IPS-NIHi7 (cell line): Measurements from ENCODE around the gene SNAP25.

Experiments
- DNase-seq: peaks from one replicate; pipeline ENCODE4 v3.0.0; 2012; ENCODE audit warnings: mixed read lengths; ENCODE audit errors: extremely low spot score

Gene SNAP25

DNA sequence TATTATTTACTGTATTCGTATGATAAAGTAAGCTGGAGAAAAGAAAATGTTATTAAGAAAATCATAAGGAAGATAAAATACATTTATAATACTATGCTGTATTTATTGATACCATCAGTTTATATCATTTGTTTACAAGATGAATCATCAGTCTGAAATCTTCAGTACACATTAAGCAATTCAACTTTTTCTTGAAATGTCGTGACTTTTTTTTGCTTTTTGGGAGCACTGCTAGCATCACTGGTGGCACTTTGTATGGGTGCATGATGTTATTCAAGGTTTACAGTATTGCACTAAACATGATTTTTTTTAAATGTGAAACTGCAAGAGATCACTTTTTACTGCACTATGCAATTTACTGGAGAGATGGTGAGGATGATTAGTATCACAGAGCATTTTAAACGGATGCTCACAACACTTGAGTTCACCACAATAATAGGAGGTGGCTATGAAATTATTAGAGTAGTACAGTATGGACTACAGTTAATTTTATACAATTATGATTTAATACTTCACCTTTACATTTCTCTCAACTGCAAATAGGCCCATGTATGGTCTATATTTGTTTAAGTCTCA, 85.9 kb downstream of the SNAP25 start:
- no peak for DNase-seq

DNA sequence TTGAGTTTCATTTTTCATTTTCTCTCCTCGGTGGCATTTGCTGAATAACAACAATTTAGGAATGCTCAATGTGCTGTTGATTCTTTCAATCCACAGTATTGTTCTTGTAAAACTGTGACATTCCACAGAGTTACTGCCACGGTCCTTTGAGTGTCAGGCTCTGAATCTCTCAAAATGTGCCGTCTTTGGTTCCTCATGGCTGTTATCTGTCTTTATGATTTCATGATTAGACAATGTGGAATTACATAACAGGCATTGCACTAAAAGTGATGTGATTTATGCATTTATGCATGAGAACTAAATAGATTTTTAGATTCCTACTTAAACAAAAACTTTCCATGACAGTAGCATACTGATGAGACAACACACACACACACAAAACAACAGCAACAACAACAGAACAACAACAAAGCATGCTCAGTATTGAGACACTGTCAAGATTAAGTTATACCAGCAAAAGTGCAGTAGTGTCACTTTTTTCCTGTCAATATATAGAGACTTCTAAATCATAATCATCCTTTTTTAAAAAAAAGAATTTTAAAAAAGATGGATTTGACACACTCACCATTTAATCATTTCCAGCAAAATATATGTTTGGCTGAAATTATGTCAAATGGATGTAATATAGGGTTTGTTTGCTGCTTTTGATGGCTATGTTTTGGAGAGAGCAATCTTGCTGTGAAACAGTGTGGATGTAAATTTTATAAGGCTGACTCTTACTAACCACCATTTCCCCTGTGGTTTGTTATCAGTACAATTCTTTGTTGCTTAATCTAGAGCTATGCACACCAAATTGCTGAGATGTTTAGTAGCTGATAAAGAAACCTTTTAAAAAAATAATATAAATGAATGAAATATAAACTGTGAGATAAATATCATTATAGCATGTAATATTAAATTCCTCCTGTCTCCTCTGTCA, 88.1 kb downstream of the SNAP25 start:
- DNase-seq: no peak

DNA sequence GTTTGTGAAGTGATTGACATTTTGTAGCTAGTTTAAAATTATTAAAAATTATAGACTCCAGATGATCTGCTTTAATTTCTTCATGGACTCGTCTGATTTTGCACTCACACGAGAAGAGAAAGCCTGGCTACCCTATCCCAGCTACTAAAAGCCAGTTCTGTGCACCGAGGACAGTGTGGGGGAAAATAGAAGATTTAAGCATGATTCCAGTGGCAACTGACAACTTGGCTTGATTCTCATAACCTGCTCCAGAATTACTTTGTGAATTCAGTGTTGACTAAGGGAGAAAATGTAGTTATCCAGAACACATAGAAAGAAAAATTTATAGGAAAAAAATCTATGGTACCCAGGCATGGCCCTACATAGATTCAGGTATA, 88.7 kb downstream of the SNAP25 start:
- no peak for DNase-seq

DNA sequence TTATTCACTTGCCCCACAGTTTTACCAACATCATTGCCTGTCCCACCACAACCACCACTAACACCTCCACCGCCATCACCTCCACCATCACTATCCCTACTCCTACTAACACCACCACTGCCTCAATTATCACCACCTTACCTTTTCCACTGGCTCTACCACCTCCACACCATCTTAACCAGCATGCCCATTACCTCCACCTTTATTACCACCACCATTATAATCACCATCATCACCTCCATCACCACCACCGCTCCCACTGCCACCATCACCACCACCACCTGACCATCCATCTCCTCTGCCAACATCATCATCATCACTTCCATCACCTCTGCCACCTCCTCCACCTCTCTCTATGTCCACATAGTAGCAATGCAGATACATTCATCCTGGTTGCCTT, 90.0 kb downstream of the SNAP25 start:
- DNase-seq: no peak

DNA sequence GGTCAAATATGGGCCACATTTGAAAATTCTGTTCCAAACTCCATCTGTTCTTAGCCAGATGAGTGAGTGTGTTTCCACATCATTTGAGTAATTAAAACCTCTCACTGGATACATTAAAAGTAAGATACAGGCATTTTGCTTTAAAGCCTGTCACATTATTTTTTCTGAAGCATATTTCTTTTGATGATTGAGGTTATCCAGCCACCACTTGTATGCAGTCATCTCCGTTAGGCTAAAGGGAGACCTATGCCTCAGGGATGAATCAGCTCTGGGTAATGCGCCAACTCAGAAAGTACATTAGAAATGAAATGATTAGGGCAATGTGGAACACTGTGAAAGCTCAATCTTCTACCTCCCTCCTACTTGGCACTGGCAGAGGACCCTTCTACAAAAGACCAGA, 90.7 kb downstream of the SNAP25 start:
- no peak for DNase-seq

DNA sequence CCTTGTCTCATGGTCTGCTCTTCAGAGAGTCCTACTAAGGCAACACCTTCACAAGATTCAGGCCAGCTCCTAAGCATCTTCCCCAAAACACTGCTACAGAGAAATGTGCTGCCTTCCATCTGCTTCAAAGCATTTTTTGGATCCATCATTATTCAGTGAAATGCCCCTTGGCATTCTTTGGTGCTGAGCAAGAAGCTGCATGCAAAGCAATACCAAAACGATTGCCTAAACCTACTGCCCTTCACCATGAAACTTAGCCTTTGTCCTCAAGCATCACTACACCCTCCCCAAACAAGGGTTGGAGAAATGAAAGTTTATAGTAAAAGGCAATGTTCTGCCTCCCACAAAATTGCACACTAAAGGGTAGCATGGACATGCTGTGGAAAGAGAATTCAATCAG, 93.5 kb downstream of the SNAP25 start:
- no peak for DNase-seq

DNA sequence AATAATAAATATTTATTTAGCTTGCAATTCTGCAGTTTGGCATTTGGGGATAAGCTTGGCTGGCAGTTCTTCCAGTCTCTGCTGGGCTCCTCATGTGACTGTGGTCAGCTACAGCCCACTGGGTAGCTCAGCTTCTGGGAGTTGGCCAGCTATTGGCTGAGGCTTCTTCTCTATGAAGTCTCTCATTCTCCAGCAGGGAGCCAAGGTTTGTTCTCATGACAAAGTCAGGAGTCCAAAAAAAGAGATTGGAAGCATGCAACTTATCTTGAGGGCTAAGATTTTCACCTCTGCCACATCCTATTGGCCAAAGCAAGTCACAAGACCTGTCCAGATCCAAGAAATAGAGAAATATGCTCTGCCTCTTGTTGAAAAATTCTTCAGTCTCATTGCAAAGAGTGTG, 94.6 kb downstream of the SNAP25 start:
- no peak for DNase-seq

DNA sequence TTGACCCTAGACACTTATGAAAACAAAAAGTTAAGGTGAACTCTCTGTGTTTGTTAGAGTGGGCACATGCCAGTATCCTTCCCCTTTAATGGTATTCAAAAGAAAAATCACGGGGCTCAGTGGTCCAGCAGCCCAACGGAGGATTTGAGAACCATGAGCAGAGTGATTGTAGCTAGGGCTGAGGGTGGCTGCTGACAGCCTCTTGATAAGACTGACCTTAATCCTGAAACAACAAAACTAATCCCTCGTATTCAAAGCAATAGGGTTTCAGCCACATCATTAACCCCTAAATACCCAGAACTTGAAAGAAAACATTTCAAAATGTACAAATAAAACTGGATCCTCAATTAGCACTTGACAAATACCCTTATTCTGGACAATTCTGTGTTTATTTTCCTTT, 95.1 kb downstream of the SNAP25 start:
- peak; percentile 46 for DNase-seq

DNA sequence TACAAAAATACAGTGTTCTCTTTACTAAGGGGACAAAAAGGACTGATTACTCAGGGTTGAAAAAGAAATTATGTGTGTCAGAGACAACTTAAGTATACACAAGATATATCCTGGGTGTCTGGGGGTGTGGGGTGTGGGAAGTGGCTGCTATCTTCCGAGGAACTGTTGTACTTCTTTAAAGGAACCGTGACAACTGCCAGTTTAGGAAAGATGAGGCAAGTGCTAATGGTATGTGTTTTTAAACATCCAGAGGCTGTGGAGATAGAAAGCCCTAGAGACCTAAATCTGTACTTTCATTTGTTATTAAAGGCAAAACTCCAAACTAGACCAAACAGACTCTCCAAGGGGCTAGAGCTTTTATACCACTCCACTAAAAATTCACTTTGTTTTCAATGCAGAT, 95.6 kb downstream of the SNAP25 start:
- no peak for DNase-seq

DNA sequence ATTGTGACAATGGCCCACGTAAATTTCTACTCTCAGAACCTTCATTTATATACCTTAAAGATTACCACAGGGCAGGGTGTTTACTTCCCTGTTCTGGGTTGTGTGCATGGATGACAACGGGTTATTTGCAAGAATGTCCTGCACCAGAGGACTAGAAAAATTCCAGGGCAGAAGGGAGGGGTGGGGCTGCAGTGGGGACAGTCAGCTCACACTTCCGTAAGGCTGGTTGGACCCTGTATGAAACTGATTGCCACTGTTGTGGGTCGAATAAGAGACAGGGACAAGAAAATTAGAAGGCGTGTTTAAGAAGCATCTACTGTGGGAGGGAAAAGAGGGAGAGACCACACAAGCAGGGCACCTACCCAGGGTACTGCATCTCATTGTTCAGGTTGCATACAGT, 96.5 kb downstream of the SNAP25 start:
- DNase-seq: no peak

DNA sequence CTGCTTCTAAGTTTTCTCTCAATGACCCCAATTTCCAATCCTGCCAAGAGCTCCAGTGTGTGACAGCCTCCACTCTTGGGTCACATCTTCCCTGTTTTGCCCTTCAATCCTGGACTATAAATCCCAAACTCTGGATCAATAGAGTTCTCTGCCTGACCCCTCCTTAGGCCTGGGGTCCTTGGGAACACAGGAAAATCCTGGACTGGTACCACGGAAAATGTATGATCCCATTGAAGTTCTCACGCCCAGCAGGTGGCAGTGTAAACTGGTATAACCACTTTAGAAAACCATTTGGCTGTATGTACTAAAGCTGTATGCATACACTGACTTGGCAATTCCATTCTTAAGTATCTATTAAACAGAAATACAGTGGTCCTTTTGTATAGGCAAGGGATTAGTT, 98.0 kb downstream of the SNAP25 start:
- DNase-seq: no peak

DNA sequence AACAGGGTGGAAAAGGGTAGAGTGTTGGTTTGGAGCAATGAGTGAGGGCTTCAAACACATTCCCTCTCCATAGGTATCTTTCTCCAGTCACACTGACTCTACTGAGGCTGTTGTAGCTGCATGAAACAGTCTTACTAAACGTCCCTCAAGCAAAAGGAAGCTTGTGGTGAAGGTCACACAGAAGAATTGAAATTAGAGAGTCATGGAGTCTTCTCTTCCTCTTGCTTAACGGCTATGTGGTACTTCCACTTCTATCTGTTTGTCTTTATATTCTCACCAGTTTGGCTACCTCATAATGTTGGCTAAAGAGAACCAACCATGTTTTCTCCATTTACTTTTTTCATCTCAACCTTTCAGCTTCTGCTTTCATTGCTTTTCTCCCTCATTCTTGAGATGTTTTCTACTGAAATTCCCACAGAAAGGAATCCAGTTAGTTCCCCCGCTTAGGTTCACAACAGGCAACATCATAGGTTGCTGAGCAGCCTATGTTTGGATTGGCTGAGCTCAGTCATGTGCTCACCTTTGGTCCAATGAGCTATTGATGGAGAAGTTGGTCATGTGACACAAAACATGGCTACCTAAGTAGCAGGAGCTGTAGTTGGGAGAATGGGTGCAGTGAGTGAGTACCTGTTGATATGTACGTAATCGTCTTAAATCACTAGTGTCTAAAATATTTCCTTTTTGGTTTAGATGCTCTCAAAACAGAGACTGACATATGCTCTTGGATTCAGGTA, 99.8 kb downstream of the SNAP25 start:
- no peak for DNase-seq

DNA sequence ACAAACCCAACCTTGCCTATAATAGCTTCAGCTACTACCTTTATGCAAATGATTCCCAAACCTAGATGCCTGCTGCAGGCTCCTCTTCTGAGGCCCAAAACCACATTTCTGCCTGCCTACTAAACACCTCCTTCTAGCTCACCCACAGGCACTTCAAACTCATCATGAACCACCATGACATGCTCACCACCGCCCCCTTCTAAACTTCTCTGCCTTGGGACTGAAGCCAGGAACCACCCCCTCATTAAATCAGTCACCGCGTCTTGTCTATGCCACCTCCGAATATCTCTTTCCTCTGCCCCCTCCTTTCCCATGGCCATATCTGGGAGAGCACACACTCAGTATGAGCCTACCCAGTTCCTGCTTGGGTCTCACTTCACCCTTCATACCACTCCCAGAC, 101.2 kb downstream of the SNAP25 start:
- DNase-seq: no peak

DNA sequence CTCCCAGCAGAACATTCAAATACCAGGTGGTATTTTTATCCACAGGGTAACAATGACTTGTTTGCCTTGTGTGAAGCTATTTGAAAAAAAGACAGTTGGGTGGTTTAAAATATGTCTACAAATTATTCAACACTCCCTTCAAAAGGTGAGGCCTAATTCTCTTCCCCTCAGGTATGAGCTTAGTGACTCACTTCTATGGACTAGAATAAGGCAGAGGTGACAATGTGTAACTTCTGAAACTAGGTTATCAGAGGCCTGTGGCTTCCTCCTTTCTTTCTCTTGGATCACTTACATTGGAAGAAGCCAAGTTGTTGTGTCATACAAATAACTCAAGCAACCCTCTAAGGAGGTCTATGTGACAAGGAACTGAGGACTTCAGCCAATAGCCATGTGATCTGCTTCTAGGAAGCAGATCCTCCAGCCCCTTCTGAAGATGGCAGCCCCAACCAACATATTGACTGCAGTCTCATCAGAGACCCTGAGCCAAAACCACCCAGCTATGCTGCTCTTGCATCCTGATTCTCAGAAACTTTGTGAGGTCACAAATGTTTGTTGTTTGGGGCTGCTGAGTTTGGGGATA, 102.6 kb downstream of the SNAP25 start:
- no peak for DNase-seq

DNA sequence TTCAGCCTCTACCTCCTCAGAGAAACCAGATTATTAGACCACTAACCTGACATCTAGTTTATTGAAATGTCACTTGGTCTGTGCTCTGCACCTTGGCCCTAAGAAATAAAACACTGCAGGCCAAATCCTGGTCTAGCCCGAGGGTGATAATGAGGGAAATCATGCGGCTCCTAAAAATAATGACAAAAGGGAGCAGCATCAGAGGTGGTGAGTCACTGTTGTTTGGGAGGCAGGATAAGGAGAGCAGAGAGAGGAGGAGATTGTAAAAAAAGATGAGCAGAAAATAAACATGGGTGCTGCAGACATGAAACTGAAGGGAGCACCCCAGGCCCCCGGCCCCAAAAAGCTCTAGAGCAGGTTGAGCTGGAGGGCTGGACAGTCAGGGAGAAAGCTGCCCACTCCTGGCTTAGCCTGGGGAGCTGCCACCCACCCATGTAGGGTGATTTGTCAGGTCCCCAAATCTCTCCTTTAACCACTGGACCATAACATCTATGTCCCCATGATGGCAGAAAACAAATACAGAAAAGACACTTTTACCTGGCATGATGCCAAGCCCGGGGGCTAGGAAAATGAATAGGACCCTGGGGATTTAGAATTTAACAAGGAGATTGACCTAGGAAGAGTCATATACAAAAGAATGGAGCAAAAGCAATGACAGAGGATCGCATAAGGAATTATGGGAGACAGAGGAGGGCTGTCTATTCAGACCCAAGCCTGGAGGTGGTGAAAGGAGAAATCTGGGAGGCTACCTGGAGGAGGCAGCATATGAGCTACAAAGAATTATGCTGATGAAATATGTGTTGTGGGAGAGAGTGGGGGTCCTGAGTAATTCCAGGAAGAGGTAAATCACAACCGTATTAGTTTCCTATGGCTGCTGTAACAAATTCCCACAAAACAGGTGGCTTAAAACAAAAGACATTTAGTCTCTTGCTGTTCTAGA, 103.7 kb downstream of the SNAP25 start:
- peak; percentile 46 for DNase-seq

DNA sequence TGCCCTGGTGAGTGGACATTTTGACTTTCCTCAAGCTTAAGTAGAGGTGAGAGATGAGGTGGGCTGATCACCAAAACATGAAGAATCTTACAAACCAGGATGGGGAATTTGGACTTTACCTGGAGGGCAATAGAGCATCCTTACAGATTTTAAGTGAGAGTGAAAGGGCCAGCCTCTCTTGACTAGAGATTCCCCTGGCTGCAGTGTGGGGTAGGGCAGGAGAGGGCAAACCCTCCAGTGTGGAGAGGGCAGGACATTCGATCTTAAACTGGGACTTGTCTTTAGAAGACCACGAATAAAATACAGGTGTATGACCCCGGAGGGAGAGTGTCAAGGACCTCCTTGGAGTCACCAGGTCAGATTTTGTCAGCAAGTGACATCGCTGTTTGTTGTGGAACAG, 105.1 kb downstream of the SNAP25 start:
- no peak for DNase-seq

DNA sequence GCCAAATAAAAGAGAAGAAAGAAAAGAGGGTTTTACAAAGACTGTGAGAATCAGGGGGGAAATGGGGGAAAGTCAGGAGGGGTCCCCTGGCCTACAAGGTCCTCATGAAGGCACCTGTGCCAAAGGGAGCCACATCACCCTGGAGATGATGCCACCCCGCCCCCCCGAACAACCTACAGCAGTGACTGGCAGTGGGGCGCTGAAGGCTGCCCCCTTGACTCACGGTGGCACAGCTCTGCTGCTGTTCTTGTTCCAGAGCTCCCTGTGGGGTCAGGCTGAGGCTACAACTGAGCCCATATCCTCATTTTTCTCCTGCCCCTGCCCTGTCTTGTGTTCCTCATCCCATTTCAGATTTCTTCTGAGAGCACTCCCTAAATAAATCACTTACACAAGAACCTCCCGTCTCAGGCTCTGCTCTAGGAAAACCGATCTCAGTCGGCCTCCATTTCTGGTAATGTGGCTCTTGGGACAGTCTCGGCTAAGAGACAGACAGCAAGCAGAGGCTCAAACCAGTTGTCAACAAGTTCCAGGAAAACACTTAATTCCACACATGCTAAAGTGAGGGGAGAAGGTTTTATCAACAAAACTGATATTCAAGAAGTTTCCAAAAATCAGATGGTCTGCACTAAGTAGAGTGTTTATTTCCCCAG, 105.7 kb downstream of the SNAP25 start:
- DNase-seq: no peak

DNA sequence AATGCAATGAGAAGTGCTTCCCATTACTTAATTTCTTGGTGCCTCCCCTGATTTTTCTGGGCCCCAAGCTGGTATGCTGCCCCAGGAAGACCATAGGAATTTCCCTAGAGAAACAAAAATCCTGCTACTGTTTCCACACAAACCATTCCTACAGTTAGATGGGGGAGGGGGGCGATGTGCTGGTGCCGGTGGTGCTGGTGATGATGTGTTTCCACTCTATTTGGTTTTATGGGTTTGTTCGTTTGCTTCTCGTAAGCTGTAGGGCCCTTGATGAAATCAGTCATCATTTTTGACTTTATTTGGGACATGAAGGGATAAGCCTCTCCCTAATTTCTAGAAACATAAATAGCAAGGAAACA, 110.2 kb downstream of the SNAP25 start:
- DNase-seq: no peak

DNA sequence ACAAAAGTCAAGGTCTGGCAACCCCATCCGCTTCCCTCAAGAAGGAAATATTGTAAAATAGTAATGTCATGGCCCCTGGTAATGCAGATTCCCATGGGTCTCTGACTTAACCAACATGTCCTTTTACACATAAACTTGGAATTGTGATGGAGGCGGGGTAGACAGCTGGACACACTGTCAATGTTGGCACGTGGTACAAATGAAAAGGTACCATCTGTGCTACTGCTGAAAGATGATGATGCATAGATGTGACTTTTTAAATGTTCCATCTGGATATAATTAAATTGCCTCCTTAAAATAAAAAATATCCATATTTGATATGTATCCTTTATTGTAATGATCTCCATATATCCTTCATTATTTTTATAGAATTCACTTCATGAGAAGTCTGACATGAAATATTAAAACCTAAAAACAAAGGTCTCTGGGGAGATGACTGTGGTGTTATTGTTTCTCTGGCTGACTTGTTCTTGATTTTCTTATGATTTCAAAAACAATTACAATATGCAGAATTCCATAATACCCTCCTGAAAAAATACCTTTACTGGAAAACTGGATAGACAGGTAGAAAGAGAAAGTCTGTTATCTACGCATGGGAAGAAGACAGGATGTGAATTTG, 110.9 kb downstream of the SNAP25 start:
- no peak for DNase-seq

DNA sequence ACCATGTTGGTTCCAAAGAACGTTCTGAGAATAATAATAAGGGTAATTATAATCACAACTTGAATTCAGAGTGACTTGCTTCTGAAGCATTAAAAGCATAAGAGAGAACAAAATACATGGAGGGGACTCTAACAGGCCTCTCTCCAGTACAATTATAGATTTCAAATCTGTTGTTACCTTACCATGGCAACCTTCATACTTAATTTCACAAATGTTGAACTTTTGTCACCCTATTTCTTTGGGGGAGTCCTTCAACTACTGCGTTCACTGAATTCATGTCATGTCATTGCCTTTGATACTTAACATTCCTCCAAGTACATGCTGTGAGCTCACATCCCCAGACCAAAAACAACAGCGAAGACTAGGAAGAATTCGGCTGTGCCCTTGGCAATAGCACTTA, 111.4 kb downstream of the SNAP25 start:
- no peak for DNase-seq
